Cardiac fibroblast (primary cell): ENCODE measurements around the gene MTMR10.

ENCODE experiments used
- DNase-seq, 2 donors: peaks; one replicate each; pipeline versions ENCODE4 v3.0.0 to v3.0.0-alpha.2; 2010; ENCODE audit warnings: low read depth in 2 of 2
- H3K4me3 ChIP-seq, 2 donors: replicated peaks in 1 of 2; 1 replicate in 1 of 2; 2 replicates in 1 of 2; pipeline ENCODE4 v1.5.1; 2011; ENCODE audit warnings: low read depth in 2 of 2, low read length in 2 of 2, mild to moderate bottlenecking in 2 of 2, moderate library complexity in 1 of 2
- CTCF ChIP-seq: IDR thresholded peaks from one replicate; pipeline ENCODE4 v1.5.1; 2011; ENCODE audit warnings: low read depth, mild to moderate bottlenecking, low read length, inconsistent platforms

The MTMR10 gene

GRCh38 chr15:31024979-31025378 is 33.6 kb upstream of the MTMR10 start:
- no peak overlapping the region for H3K4me3 ChIP-seq
- DNase-seq: peak; percentile 14 to 31
- no peak for TF ChIP-seq CTCF

DNA sequence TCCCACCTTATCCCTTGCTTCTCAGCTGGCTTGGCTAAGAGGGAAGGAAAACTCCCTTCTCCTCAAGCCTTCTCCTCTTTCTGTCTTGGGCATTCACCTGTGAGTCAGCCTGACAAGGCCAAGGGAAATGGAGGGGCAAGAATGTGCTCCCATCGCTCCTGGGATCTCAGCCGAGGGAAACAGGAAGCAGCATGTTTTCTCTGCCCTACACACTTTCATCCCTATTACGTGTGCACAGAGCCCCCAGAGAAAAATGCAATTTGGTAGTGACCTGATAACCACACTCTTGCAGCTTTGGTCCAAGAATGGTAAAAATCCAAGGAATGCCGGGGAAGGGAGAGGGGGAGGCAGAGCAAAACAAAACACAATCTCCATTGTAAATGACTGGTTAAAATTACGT is 32.9 kb upstream of the MTMR10 start:
- H3K4me3 ChIP-seq: no peak overlapping the region
- DNase-seq: peak; percentile 94 to 97
- TF ChIP-seq CTCF: no peak

GRCh38 chr15:31023841-31024240 is 32.4 kb upstream of the MTMR10 start:
- TF ChIP-seq CTCF: no peak
- peak in 1 of 2 donors; percentile 25 for DNase-seq
- no peak overlapping the region for H3K4me3 ChIP-seq

DNA sequence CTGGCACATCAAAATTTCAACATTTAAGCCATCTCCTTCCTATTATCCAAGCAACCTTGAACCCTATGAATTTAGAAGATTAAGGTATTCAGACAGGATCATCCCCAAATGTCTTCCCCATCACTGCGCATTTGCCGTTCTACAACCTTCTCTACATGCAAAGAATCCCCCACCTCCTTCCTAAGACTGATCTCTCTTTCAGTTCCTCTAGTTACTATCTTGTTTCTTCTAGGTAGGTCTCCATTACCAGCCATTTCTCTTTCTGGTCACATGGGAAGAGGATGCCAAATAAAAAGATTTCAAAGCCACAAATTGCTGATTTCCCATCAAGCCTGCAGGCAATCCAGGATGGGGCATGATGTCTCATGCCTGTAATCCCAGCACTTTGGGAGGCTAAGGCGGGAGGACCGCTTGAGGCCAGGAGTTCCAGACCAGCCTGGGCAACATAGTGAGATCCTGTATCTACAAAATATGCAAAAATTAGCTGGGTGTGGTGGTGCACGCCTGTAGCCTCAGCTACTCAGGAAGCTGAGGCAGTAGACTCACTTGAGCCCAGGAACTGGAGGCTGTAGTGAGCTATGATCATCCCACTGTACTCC is 29.7 kb upstream of the MTMR10 start:
- TF ChIP-seq CTCF: no peak
- no peak for DNase-seq
- H3K4me3 ChIP-seq: no peak overlapping the region

- no peak overlapping the region for H3K4me3 ChIP-seq
- no peak for TF ChIP-seq CTCF
- DNase-seq: no peak
These were observed 29.1 kb upstream of the MTMR10 start for GRCh38 chr15:31020542-31020941.

DNA sequence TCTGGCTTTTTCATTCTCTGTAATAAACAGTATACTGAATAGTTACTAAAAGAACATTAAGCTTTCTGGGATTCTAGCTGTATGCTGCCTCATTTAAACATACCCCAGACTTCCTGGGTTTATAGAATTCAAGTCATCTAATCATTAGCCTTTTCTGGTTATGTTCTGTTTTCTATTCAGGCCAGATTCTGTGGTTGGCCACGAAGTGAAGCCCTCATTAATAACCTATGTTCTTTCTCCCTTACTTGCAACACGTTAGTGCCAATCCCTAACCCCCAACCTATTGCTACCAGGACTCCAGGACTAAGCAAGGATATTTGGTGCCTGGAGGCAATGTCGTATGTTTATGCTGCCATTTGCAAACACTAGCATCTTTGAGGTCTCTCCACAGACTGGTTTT is 28.6 kb upstream of the MTMR10 start:
- DNase-seq: no peak
- no peak for TF ChIP-seq CTCF
- no peak overlapping the region for H3K4me3 ChIP-seq

- TF ChIP-seq CTCF: no peak
- DNase-seq: no peak
- no peak overlapping the region for H3K4me3 ChIP-seq
These were observed 25.9 kb upstream of the MTMR10 start for GRCh38 chr15:31017311-31017710.
